Measurements from ENCODE around the gene DCN.

DNA sequence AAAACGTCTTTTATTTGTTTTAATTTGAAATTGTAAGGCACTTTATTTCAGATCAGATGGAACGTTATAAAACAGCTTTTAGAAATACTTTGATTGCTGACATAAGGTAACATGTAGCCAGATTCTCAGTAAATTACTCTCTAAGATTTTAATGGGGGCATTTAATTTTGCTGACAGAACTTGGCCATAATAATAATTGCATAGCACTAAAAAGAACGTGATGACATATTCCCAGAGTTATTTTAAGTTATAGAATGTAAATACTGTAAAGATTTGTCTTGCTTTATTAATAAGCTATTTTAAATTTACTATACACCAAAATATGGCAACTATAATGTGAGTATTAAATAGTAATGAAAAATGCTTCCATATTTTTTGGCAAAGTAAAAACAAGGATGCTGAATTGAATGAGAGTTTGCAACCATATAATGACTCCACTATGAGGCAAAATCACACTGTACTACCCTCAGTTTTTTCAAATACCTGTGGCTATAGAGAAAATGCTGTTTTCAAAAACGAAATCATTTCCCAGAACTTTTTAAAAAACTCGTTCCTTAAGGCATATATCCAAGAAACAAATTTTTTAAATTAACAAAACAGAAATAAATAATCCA lies 72.2 kb downstream of the DCN start:
- no peak for TF ChIP-seq POLR2A (IDR thresholded peaks at IDR 0.05)
- TF ChIP-seq CTCF (IDR thresholded peaks at IDR 0.05): no peak
